HL-60 (cell line): Measurements from ENCODE around the gene FASN.

Experiments used
- CTCF ChIP-seq: IDR thresholded peaks from one replicate; pipeline ENCODE4 v1.5.1; 2011; ENCODE audit warnings: low read length, control low read depth, inconsistent platforms; ENCODE audit not compliant: insufficient read depth
- GABPA ChIP-seq: IDR thresholded peaks from 2 replicates; pipeline ENCODE4 v1.6.1; 2012; ENCODE audit warnings: low read depth
- POLR2AphosphoS5 ChIP-seq: IDR thresholded peaks from 2 replicates; pipeline ENCODE4 v1.6.1; 2012; ENCODE audit warnings: low read depth
- REST ChIP-seq: IDR thresholded peaks from 2 replicates; pipeline ENCODE4 v1.6.1; 2012; ENCODE audit warnings: low read depth; ENCODE audit not compliant: insufficient replicate concordance

- TF ChIP-seq REST, result no peak
- TF ChIP-seq POLR2AphosphoS5, result no peak
- no peak for TF ChIP-seq CTCF
- TF ChIP-seq GABPA, result no peak
These were observed 66.0 kb downstream of the FASN start for GRCh38 chr17:82031885-82032627.
